Gastroesophageal sphincter (tissue), 4 donors: Measurements from ENCODE around the gene ZFAND6. TPM values are rescaled to one million over a fixed set of nuclear protein-coding genes. Genes with fewer than 3 reads are reported as not detected.
"Not testable (repeated sequence)": the region's sequence is repeated elsewhere in the genome, so short reads cannot be mapped to it uniquely, and the experiment has no call there.

Experiments used
- ATAC-seq: fragments of 150-250 bp; one replicate; pipeline ENCODE4 v1.9.1; 2016; ENCODE audit warnings: mild to moderate bottlenecking, moderate library complexity
- H3K27ac ChIP-seq, 4 donors: fragments of 200-600 bp; sonication (generic) in 3 of 4; 1 replicate in 3 of 4; 2 replicates in 1 of 4; pipeline ENCODE4 v1.5.1; 2016 to 2019
- H3K27me3 ChIP-seq: fragments of 200-600 bp; sonication (generic); one replicate; pipeline ENCODE4 v1.5.1; 2019
- H3K36me3 ChIP-seq, 2 donors: fragments of 200-600 bp; sonication (generic); one replicate each; pipeline ENCODE4 v1.5.1; 2019; ENCODE audit warnings: control low read depth in 1 of 2
- H3K4me1 ChIP-seq, 3 donors: fragments of 200-600 bp; sonication (generic); 1 replicate in 2 of 3; 2 replicates in 1 of 3; pipeline ENCODE4 v1.5.1; 2016 to 2019; ENCODE audit warnings: control low read depth in 2 of 3
- H3K4me3 ChIP-seq, 2 donors: fragments of 200-600 bp; sonication (generic); one replicate each; pipeline ENCODE4 v1.5.1; 2019; ENCODE audit warnings: mild to moderate bottlenecking in 1 of 2, moderate library complexity in 1 of 2
- H3K9me3 ChIP-seq, 3 donors: fragments of 200-600 bp; sonication (generic); one replicate each; pipeline ENCODE4 v1.5.1; 2017 to 2019; ENCODE audit warnings: control low read depth in 2 of 3
- CTCF ChIP-seq, 4 experiments: fragments of 200-600 bp in 2 of 4; fragments of 450-650 bp in 2 of 4; sonication (generic) in 1 of 4; IDR thresholded peaks; one replicate each; pipeline ENCODE4 v1.5.1; 2017 to 2019; ENCODE audit warnings: antibody characterized with exemption in 4 of 4, mild to moderate bottlenecking in 2 of 4, moderate library complexity in 2 of 4
- EP300 ChIP-seq: sonication (generic); formaldehyde crosslinking; IDR thresholded peaks from one replicate; pipeline ENCODE4 v1.6.1; 2017; ENCODE audit warnings: antibody characterized with exemption, mild to moderate bottlenecking
- POLR2A ChIP-seq, 2 donors: fragments of 450-650 bp; IDR thresholded peaks; one replicate each; pipeline ENCODE4 v1.6.1; 2017; ENCODE audit warnings: antibody characterized with exemption in 2 of 2, mild to moderate bottlenecking in 2 of 2, moderate library complexity in 1 of 2
- POLR2AphosphoS5 ChIP-seq: sonication (generic); formaldehyde crosslinking; IDR thresholded peaks from one replicate; pipeline ENCODE4 v1.6.1; 2017; ENCODE audit warnings: antibody characterized with exemption
- WGBS, 2 donors: methylation state at CpG; one replicate each; pipeline ENCODE4 v1.1.5; 2018; ENCODE audit warnings: low coverage in 1 of 2; 5-methylcytosine and 5-hydroxymethylcytosine counted together
- total RNA-seq, 4 donors: library from RNA; depleted of rRNA; stranded (reverse); fragments of >200 nt; gene quantifications; one replicate each; pipeline ENCODE4 v1.1.0, GENCODE V29; 2016

The ZFAND6 gene
- total RNA-seq, 4 donors from 2014 or later, result 95.6 to 137 (median 131) TPM

- no peaks in the 10 kb centered on the region for H3K9me3 ChIP-seq
- H3K36me3 ChIP-seq, result no peaks in the 10 kb centered on the region
- H3K27ac ChIP-seq, result no peak overlapping the region
- WGBS, 2 donors, result 83 to 92% methylated on average over 2 of the region's 2 CpGs
- no peaks in the 10 kb centered on the region for H3K27me3 ChIP-seq
- H3K4me3 ChIP-seq, result no peak overlapping the region
- no peaks in the 10 kb centered on the region for H3K4me1 ChIP-seq
- no peak for TF ChIP-seq POLR2A (IDR thresholded peaks at IDR 0.05)
- TF ChIP-seq POLR2AphosphoS5, result no peak
- no peak for TF ChIP-seq EP300
- no peak for TF ChIP-seq CTCF (IDR thresholded peaks at IDR 0.05)
- ATAC-seq, result no peak
These were observed 44.3 kb upstream of the ZFAND6 start for GRCh38 chr15:80015156-80015555.

GRCh38 chr15:80016506-80016905 is 43.0 kb upstream of the ZFAND6 start:
- H3K27ac ChIP-seq, H3K36me3 ChIP-seq, H3K27me3 ChIP-seq, H3K9me3 ChIP-seq, H3K4me3 ChIP-seq, H3K4me1 ChIP-seq, ATAC-seq: not testable (repeated sequence)
- no CpG with 5 or more reads among the region's 27 CpGs for WGBS, 2 donors

- H3K27me3 ChIP-seq, H3K36me3 ChIP-seq, ATAC-seq, H3K9me3 ChIP-seq, H3K27ac ChIP-seq, H3K4me3 ChIP-seq, H3K4me1 ChIP-seq: not testable (repeated sequence)
- 70 to 79% methylated on average over 2 to 3 of the region's 8 CpGs for WGBS, 2 donors
These were observed 42.3 kb upstream of the ZFAND6 start for GRCh38 chr15:80017139-80017538.

GRCh38 chr15:80019168-80019745 is 40.2 kb upstream of the ZFAND6 start:
- H3K4me3 ChIP-seq, result no peak overlapping the region
- no peak overlapping the region for H3K27ac ChIP-seq
- H3K9me3 ChIP-seq, result no peaks in the 10 kb centered on the region
- H3K27me3 ChIP-seq, result no peaks in the 10 kb centered on the region
- H3K36me3 ChIP-seq, result no peaks in the 10 kb centered on the region
- H3K4me1 ChIP-seq, result no peaks in the 10 kb centered on the region
- no peak for ATAC-seq
- TF ChIP-seq POLR2AphosphoS5 (no peak), CTCF (IDR thresholded peaks at IDR 0.05) (no peak), POLR2A (IDR thresholded peaks at IDR 0.05) (no peak), EP300 (no peak)
- WGBS, 2 donors, result 94% methylated on average over 6 to 7 of the region's 8 CpGs

- H3K36me3 ChIP-seq, H3K9me3 ChIP-seq, ATAC-seq, H3K27me3 ChIP-seq, H3K4me1 ChIP-seq, H3K27ac ChIP-seq, H3K4me3 ChIP-seq: not testable (repeated sequence)
- 83 to 90% methylated on average over 1 to 3 of the region's 6 CpGs for WGBS, 2 donors
These were observed 39.3 kb upstream of the ZFAND6 start for GRCh38 chr15:80020149-80020548.

GRCh38 chr15:80020731-80021130 is 38.7 kb upstream of the ZFAND6 start:
- no peaks in the 10 kb centered on the region for H3K36me3 ChIP-seq
- no peak overlapping the region for H3K4me3 ChIP-seq
- H3K27me3 ChIP-seq, result no peaks in the 10 kb centered on the region
- no peaks in the 10 kb centered on the region for H3K9me3 ChIP-seq
- WGBS, 2 donors, result 83 to 93% methylated on average over 2 to 3 of the region's 3 CpGs
- H3K4me1 ChIP-seq, result no peaks in the 10 kb centered on the region
- ATAC-seq, result no peak
- TF ChIP-seq POLR2A (IDR thresholded peaks at IDR 0.05) (no peak), POLR2AphosphoS5 (no peak), EP300 (no peak), CTCF (IDR thresholded peaks at IDR 0.05) (no peak)
- H3K27ac ChIP-seq, result no peak overlapping the region
